IMR-90 (cell line): Measurements from ENCODE around the gene ABHD17C. TPM values are rescaled to one million over a fixed set of nuclear protein-coding genes. Genes with fewer than 3 reads are reported as not detected.

Experiments used
- ATAC-seq: fragments of 200-7000 bp; cut with Tn5 transposase; 2 replicates; pipeline ENCODE4 v1.9.1; 2020; ENCODE audit warnings: low read depth, mild to moderate bottlenecking, moderate library complexity
- BruUV-seq: library from RNA; stranded (reverse); fragments of 400-500 nt; replicated peaks from 2 replicates; lab custom pipeline; 2021; lab: Mats Ljungman, UMichigan
- CTCF ChIA-PET: fragments of 300-600 bp; formaldehyde crosslinking; extraction: SDS; loops from one replicate; lab custom pipeline; 2021; ENCODE audit warnings: antibody characterized with exemption; lab: Yijun Ruan, JAX
- POLR2A ChIA-PET: fragments of 300-600 bp; sonication (Branson Sonifier 250); formaldehyde crosslinking; loops from one replicate; lab custom pipeline; 2022; ENCODE audit warnings: antibody characterized with exemption; ENCODE audit not compliant: unreplicated experiment; lab: Charles Lee
- DNase-seq: peaks from one replicate; pipeline ENCODE4 v3.0.0; 2013
- H2AFZ ChIP-seq: replicated peaks from 2 replicates; pipeline ENCODE3; 2013; ENCODE audit warnings: low read length, mild to moderate bottlenecking; ENCODE audit not compliant: poor library complexity
- H2AK5ac ChIP-seq: 2 replicates; pipeline ENCODE4 v1.6.1; 2013; ENCODE audit warnings: low read depth, low read length, inconsistent platforms
- H2AK9ac ChIP-seq: replicated peaks from 2 replicates; pipeline ENCODE3; 2013; ENCODE audit warnings: mild to moderate bottlenecking, low read depth, low read length, moderate library complexity; ENCODE audit not compliant: poor library complexity
- H2BK120ac ChIP-seq: 2 replicates; pipeline ENCODE4 v1.6.1; 2013; ENCODE audit warnings: low read depth, low read length, inconsistent platforms
- H2BK15ac ChIP-seq: 3 replicates; pipeline ENCODE4 v1.6.1; 2013; ENCODE audit warnings: low read depth, low read length, inconsistent platforms
- H2BK20ac ChIP-seq: 2 replicates; pipeline ENCODE4 v1.6.1; 2013; ENCODE audit warnings: low read depth, mild to moderate bottlenecking, inconsistent platforms, low read length, moderate library complexity
- H2BK5ac ChIP-seq: 2 replicates; pipeline ENCODE4 v1.6.1; 2013; ENCODE audit warnings: mild to moderate bottlenecking, low read depth, low read length, inconsistent platforms; ENCODE audit not compliant: poor library complexity, severe bottlenecking
- H3K14ac ChIP-seq: replicated peaks from 2 replicates; pipeline ENCODE4 v1.6.1; 2013; ENCODE audit warnings: low read depth, low read length, inconsistent platforms
- H3K18ac ChIP-seq: 2 replicates; pipeline ENCODE4 v1.6.1; 2013; ENCODE audit warnings: low read depth, low read length, control low read depth
- H3K23ac ChIP-seq: 2 replicates; pipeline ENCODE4 v1.6.1; 2013; ENCODE audit warnings: low read depth, low read length, inconsistent platforms
- H3K27ac ChIP-seq: 2 replicates; pipeline ENCODE4 v1.5.1; 2013; ENCODE audit warnings: mild to moderate bottlenecking, control low read depth, low read length; ENCODE audit not compliant: insufficient read depth
- H3K27me3 ChIP-seq: 2 replicates; pipeline ENCODE4 v1.6.1; 2013; ENCODE audit warnings: low read length; ENCODE audit not compliant: control insufficient read depth, insufficient read depth
- H3K36me3 ChIP-seq: 2 replicates; pipeline ENCODE4 v1.6.1; 2013; ENCODE audit warnings: low read length, mixed read lengths; ENCODE audit not compliant: control insufficient read depth, insufficient read depth
- H3K4ac ChIP-seq: 2 replicates; pipeline ENCODE4 v1.6.1; 2013; ENCODE audit warnings: low read depth, low read length, inconsistent platforms
- H3K4me1 ChIP-seq: 2 replicates; pipeline ENCODE4 v1.6.1; 2013; ENCODE audit warnings: low read length, mixed read lengths; ENCODE audit not compliant: control insufficient read depth, insufficient read depth
- H3K4me2 ChIP-seq: 2 replicates; pipeline ENCODE4 v1.6.1; 2013; ENCODE audit warnings: low read depth, mild to moderate bottlenecking, control low read depth, low read length, moderate library complexity
- H3K4me3 ChIP-seq: 2 replicates; pipeline ENCODE4 v1.5.1; 2013; ENCODE audit warnings: low read depth, mild to moderate bottlenecking, control low read depth, low read length, moderate library complexity; ENCODE audit not compliant: insufficient read depth
- H3K56ac ChIP-seq: 2 replicates; pipeline ENCODE4 v1.6.1; 2013; ENCODE audit warnings: low read length, inconsistent platforms; ENCODE audit not compliant: insufficient read depth; ENCODE audit errors: extremely low read depth
- H3K79me1 ChIP-seq, 2 experiments: 2 replicates each; pipeline ENCODE4 v1.6.1; 2013; ENCODE audit warnings: low read length in 2 of 2, inconsistent platforms in 1 of 2, low read depth in 1 of 2
- H3K9ac ChIP-seq: 2 replicates; pipeline ENCODE4 v1.6.1; 2013; ENCODE audit warnings: low read depth, low read length, control low read depth
- H3K9me1 ChIP-seq: 2 replicates; pipeline ENCODE4 v1.6.1; 2013; ENCODE audit warnings: low read length, inconsistent platforms; ENCODE audit not compliant: insufficient read depth
- H3K9me3 ChIP-seq: 2 replicates; pipeline ENCODE4 v1.6.1; 2013; ENCODE audit warnings: low read length; ENCODE audit not compliant: control insufficient read depth, insufficient read depth
- H4K20me1 ChIP-seq: 2 replicates; pipeline ENCODE4 v1.6.1; 2013; ENCODE audit warnings: low read length, inconsistent platforms; ENCODE audit not compliant: insufficient read depth
- H4K5ac ChIP-seq: 2 replicates; pipeline ENCODE4 v1.6.1; 2013; ENCODE audit warnings: mild to moderate bottlenecking, low read depth, low read length, control low read depth
- H4K8ac ChIP-seq, 2 experiments: 2 replicates each; pipeline ENCODE4 v1.6.1; 2013; ENCODE audit warnings: low read depth in 2 of 2, low read length in 2 of 2, control low read depth in 1 of 2, inconsistent platforms in 1 of 2
- H4K91ac ChIP-seq: 2 replicates; pipeline ENCODE4 v1.6.1; 2013; ENCODE audit warnings: low read depth, low read length, inconsistent platforms; ENCODE audit not compliant: insufficient read depth
- BHLHE40 ChIP-seq: fragments of 150-350 bp; IDR thresholded peaks from 2 replicates; pipeline ENCODE4 v1.6.1; 2016; ENCODE audit warnings: mild to moderate bottlenecking, low read depth, low read length
- CEBPB ChIP-seq: IDR thresholded peaks from 2 replicates; pipeline ENCODE4 v1.6.1; 2012; ENCODE audit warnings: low read depth, low read length, improper control_type of control experiment
- CHD1 ChIP-seq: IDR thresholded peaks from 2 replicates; pipeline ENCODE4 v1.6.1; 2012; ENCODE audit warnings: low read depth, low read length, improper control_type of control experiment
- FOS ChIP-seq: fragments of 150-350 bp; IDR thresholded peaks from 2 replicates; pipeline ENCODE4 v1.6.1; 2016; ENCODE audit warnings: low read depth, low read length
- MAFK ChIP-seq: IDR thresholded peaks from 2 replicates; pipeline ENCODE4 v1.6.1; 2012; ENCODE audit warnings: low read depth, low read length, improper control_type of control experiment
- MAZ ChIP-seq: IDR thresholded peaks from 2 replicates; pipeline ENCODE4 v1.6.1; 2012; ENCODE audit warnings: low read depth, mild to moderate bottlenecking, low read length, improper control_type of control experiment, moderate library complexity, borderline replicate concordance
- MXI1 ChIP-seq: IDR thresholded peaks from 2 replicates; pipeline ENCODE4 v1.6.1; 2012; ENCODE audit warnings: low read depth, mild to moderate bottlenecking, low read length, moderate library complexity, borderline replicate concordance
- NFE2L2 ChIP-seq: fragments of 150-350 bp; IDR thresholded peaks from 2 replicates; pipeline ENCODE4 v1.6.1; 2016; ENCODE audit warnings: low read depth, mild to moderate bottlenecking, low read length
- POLR2A ChIP-seq: IDR thresholded peaks from 2 replicates; pipeline ENCODE4 v1.6.1; 2012; ENCODE audit warnings: mild to moderate bottlenecking, low read depth, low read length
- RAD21 ChIP-seq: IDR thresholded peaks from 2 replicates; pipeline ENCODE4 v1.6.1; 2012; ENCODE audit warnings: low read length, improper control_type of control experiment
- RCOR1 ChIP-seq: IDR thresholded peaks from 2 replicates; pipeline ENCODE4 v1.6.1; 2012; ENCODE audit warnings: mild to moderate bottlenecking, low read length, improper control_type of control experiment; ENCODE audit not compliant: insufficient replicate concordance
- RFX5 ChIP-seq: IDR thresholded peaks from 2 replicates; pipeline ENCODE4 v1.8.0; 2012; ENCODE audit warnings: low read depth, mild to moderate bottlenecking, low read length, moderate library complexity
- SMC3 ChIP-seq: fragments of 150-350 bp; IDR thresholded peaks from 2 replicates; pipeline ENCODE4 v1.6.1; 2016; ENCODE audit warnings: low read depth, mild to moderate bottlenecking, antibody characterized with exemption, low read length, moderate library complexity
- WGBS, 2 experiments: methylation state at CpG; one replicate each; pipeline versions ENCODE4 v1.1.5 to v1.1.7; 2013; ENCODE audit warnings: missing lambda C conversion rate in 2 of 2; ENCODE audit not compliant: insufficient read length in 1 of 2; ENCODE audit errors: extremely low coverage in 2 of 2; 5-methylcytosine and 5-hydroxymethylcytosine counted together
- dilution Hi-C: fragments of 300-500 bp; cut with HindIII; formaldehyde crosslinking; loops from one replicate; pipeline ENCODE4 v1.14.3; 2018; ENCODE audit warnings: low sequenced_read_pairs; ENCODE audit not compliant: unreplicated experiment
- in situ Hi-C: fragments of 300-500 bp; cut with MboI; formaldehyde crosslinking; loops from 3 replicates; pipeline ENCODE4 v1.14.3; 2019; ENCODE audit warnings: low sequenced_read_pairs, inconsistent platforms, mixed read lengths
- intact Hi-C: fragments of 100-400 bp; cut with micrococcal nuclease; formaldehyde crosslinking; loops from 2 replicates; pipeline ENCODE4 v1.10.0; 2022
- polyA plus RNA-seq, 3 experiments: library from polyadenylated mRNA; depleted of rRNA; stranded (reverse); fragments of >200 nt; gene quantifications; 2 replicates each; pipeline ENCODE4 v1.2.3, GENCODE V29; 2012; ENCODE audit warnings: low replicate concordance in 1 of 3
- total RNA-seq: library from RNA; depleted of rRNA; stranded (reverse); fragments of >200 nt; gene quantifications from 2 replicates; pipeline ENCODE4 v1.2.3, GENCODE V29; 2012
- TF ChIP-seq, protein P1 (sequence below): fragments of 150-350 bp; IDR thresholded peaks from 2 replicates; pipeline ENCODE4 v1.6.1; 2017; ENCODE audit warnings: mild to moderate bottlenecking, antibody characterized with exemption, low read length, low read depth
- TF ChIP-seq, protein P2 (sequence below): conservative IDR thresholded peaks from 2 replicates; pipeline ENCODE4 v1.5.1; 2012; ENCODE audit warnings: mild to moderate bottlenecking, low read depth, low read length, improper control_type of control experiment
- TF ChIP-seq, protein P3 (sequence below): fragments of 150-350 bp; IDR thresholded peaks from 2 replicates; pipeline ENCODE4 v1.6.1; 2016; ENCODE audit warnings: low read depth, mild to moderate bottlenecking, low read length, moderate library complexity, borderline replicate concordance

Gene ABHD17C
- total and polyA plus RNA-seq, 2 of the 4 experiments (the other 2 are of a cell fraction): 5.4 to 10.3 TPM

DNA sequence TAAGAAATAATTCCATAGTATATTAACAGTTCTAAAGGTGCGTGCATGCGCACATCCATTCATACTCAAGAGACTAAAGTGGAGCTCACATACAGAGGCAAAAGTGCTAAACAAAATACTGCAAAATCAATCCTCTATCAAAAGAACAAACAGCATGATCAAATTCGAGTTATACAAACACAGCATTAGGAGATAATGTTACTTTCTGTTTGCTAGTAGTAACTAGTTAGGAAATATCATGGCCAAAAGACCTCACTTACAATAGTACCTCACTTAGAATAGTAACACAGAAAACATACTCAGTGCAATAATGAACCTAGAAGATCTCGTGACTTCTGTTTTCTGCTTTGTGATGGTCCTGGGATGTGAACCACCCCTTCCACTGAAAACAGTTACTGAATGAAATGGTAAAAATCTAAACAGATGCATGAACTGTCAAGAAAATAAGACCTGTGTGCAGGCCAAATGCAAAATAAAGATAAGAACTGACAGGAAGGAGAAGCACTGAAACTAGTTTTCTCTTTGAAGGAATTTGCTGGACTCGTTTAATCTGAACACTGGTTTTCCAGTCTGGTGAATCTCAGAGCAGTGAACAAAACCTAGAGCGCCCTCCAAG is 63.1 kb downstream of the ABHD17C start:
- dilution Hi-C loops: no loop called here

More for the DNA sequence above, 63.1 kb downstream of the ABHD17C start:
- H3K27me3 ChIP-seq: no peaks in the 10 kb centered on the region
- no peaks in the 10 kb centered on the region for H3K9me3 ChIP-seq
- H2BK120ac ChIP-seq: no peak overlapping the region
- TF ChIP-seq RAD21 (no peak), MXI1 (no peak), RCOR1 (no peak), CHD1 (no peak), FOS (no peak), MAZ (no peak), MAFK (no peak), SMC3 (no peak), NFE2L2 (no peak), POLR2A (no peak), BHLHE40 (no peak), CEBPB (no peak), RFX5 (no peak)
- TF ChIP-seq, protein P1, sequence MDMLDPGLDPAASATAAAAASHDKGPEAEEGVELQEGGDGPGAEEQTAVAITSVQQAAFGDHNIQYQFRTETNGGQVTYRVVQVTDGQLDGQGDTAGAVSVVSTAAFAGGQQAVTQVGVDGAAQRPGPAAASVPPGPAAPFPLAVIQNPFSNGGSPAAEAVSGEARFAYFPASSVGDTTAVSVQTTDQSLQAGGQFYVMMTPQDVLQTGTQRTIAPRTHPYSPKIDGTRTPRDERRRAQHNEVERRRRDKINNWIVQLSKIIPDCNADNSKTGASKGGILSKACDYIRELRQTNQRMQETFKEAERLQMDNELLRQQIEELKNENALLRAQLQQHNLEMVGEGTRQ: no peak
- TF ChIP-seq, protein P2, sequence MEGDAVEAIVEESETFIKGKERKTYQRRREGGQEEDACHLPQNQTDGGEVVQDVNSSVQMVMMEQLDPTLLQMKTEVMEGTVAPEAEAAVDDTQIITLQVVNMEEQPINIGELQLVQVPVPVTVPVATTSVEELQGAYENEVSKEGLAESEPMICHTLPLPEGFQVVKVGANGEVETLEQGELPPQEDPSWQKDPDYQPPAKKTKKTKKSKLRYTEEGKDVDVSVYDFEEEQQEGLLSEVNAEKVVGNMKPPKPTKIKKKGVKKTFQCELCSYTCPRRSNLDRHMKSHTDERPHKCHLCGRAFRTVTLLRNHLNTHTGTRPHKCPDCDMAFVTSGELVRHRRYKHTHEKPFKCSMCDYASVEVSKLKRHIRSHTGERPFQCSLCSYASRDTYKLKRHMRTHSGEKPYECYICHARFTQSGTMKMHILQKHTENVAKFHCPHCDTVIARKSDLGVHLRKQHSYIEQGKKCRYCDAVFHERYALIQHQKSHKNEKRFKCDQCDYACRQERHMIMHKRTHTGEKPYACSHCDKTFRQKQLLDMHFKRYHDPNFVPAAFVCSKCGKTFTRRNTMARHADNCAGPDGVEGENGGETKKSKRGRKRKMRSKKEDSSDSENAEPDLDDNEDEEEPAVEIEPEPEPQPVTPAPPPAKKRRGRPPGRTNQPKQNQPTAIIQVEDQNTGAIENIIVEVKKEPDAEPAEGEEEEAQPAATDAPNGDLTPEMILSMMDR: no peak
- TF ChIP-seq, protein P3, sequence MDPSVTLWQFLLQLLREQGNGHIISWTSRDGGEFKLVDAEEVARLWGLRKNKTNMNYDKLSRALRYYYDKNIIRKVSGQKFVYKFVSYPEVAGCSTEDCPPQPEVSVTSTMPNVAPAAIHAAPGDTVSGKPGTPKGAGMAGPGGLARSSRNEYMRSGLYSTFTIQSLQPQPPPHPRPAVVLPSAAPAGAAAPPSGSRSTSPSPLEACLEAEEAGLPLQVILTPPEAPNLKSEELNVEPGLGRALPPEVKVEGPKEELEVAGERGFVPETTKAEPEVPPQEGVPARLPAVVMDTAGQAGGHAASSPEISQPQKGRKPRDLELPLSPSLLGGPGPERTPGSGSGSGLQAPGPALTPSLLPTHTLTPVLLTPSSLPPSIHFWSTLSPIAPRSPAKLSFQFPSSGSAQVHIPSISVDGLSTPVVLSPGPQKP: no peak
- ATAC-seq (no peak), DNase-seq (no peak)
- no peak overlapping the region for H4K8ac ChIP-seq
- peaks cover 4% of the 10 kb centered on the region for H3K9me1 ChIP-seq
- H3K56ac ChIP-seq: no peak overlapping the region
- no TSS peak for BruUV-seq
- peaks cover 18% of the 10 kb centered on the region for H3K36me3 ChIP-seq
- H2BK20ac ChIP-seq: no peak overlapping the region
- POLR2A ChIA-PET: no interaction called here
- H3K9ac ChIP-seq: no peak overlapping the region
- H2BK15ac ChIP-seq: no peak overlapping the region
- H2BK5ac ChIP-seq: no peak overlapping the region
- no peaks in the 10 kb centered on the region for H3K4me1 ChIP-seq
- H3K23ac ChIP-seq: no peak overlapping the region
- in situ Hi-C loops: no loop called here
- H3K4me3 ChIP-seq: no peak overlapping the region
- no peak overlapping the region for H3K14ac ChIP-seq
- CTCF ChIA-PET: no interaction called here
- no peaks in the 10 kb centered on the region; the same call in 1 of the 2 replicates for H4K20me1 ChIP-seq
- H3K18ac ChIP-seq: no peak overlapping the region
- no peak overlapping the region for H2AK9ac ChIP-seq
- intact Hi-C loops: no loop called here
- H3K79me1 ChIP-seq: peaks cover 12 to 23% of the 10 kb centered on the region in 2 experiments; a peak in 3 of 4 replicates
- no peak overlapping the region for H3K4ac ChIP-seq
- WGBS, 2 experiments: no CpG with 5 or more reads among the region's 6 CpGs
- H3K4me2 ChIP-seq: no peak overlapping the region
- H4K91ac ChIP-seq: no peak overlapping the region
- no peak overlapping the region for H4K5ac ChIP-seq
- no peak overlapping the region for H2AFZ ChIP-seq
- H2AK5ac ChIP-seq: no peak overlapping the region
- H3K27ac ChIP-seq: no peak overlapping the region
